Smooth muscle cell (in vitro differentiated cells): ENCODE results near the gene BCL6. TPM values are rescaled to one million over a fixed set of nuclear protein-coding genes. Genes with fewer than 3 reads are reported as not detected.

Source experiments
- DNase-seq: peaks from one replicate; lab custom pipeline; 2025; ENCODE audit not compliant: unreplicated experiment; lab: John Stamatoyannopoulos, UW
- H2AFZ ChIP-seq: fragments of 200-600 bp; sonication (generic); 2 replicates; pipeline ENCODE4 v1.6.0; 2016; ENCODE audit warnings: antibody characterized with exemption, low read depth, mild to moderate bottlenecking
- H3F3A ChIP-seq: fragments of 200-600 bp; sonication (generic); 2 replicates; pipeline ENCODE4 v1.6.0; 2017; ENCODE audit warnings: antibody characterized with exemption, low read depth
- H3K27ac ChIP-seq: fragments of 200-600 bp; sonication (generic); 2 replicates; pipeline ENCODE4 v1.5.1; 2016; ENCODE audit warnings: low read depth, mild to moderate bottlenecking
- H3K27me3 ChIP-seq: fragments of 200-600 bp; sonication (generic); 2 replicates; pipeline ENCODE4 v1.6.1; 2016; ENCODE audit warnings: low read depth, mild to moderate bottlenecking
- H3K36me3 ChIP-seq: fragments of 200-600 bp; sonication (generic); 2 replicates; pipeline ENCODE4 v1.5.1; 2016; ENCODE audit warnings: low read depth
- H3K4me1 ChIP-seq: fragments of 200-600 bp; sonication (generic); 2 replicates; pipeline ENCODE4 v1.5.1; 2016; ENCODE audit warnings: low read depth
- H3K4me2 ChIP-seq: fragments of 200-600 bp; sonication (generic); 2 replicates; pipeline ENCODE4 v1.6.0; 2016; ENCODE audit warnings: mild to moderate bottlenecking
- H3K4me3 ChIP-seq: fragments of 200-600 bp; sonication (generic); 2 replicates; pipeline ENCODE4 v1.5.1; 2016; ENCODE audit warnings: mild to moderate bottlenecking
- H3K79me2 ChIP-seq: fragments of 200-600 bp; sonication (generic); 2 replicates; pipeline ENCODE4 v1.6.0; 2016; ENCODE audit warnings: low read depth, mild to moderate bottlenecking
- H3K9ac ChIP-seq: fragments of 200-600 bp; sonication (generic); 2 replicates; pipeline ENCODE4 v1.6.0; 2016; ENCODE audit warnings: low read depth
- H3K9me3 ChIP-seq: fragments of 200-600 bp; sonication (generic); replicated peaks from 2 replicates; pipeline ENCODE4 v1.5.1; 2016; ENCODE audit warnings: low read depth
- H4K20me1 ChIP-seq: fragments of 200-600 bp; sonication (generic); 2 replicates; pipeline ENCODE4 v1.6.0; 2016; ENCODE audit warnings: low read depth
- CTCF ChIP-seq: fragments of 200-600 bp; sonication (generic); IDR thresholded peaks from 2 replicates; pipeline ENCODE4 v1.5.1; 2017; ENCODE audit warnings: borderline replicate concordance, mild to moderate bottlenecking, antibody characterized with exemption; ENCODE audit not compliant: insufficient read depth, poor library complexity, severe bottlenecking
- WGBS: methylation state at CpG from one replicate; pipeline ENCODE4 v1.1.7; 2016; ENCODE audit warnings: low lambda C conversion rate; 5-methylcytosine and 5-hydroxymethylcytosine counted together
- polyA plus RNA-seq: library from polyadenylated mRNA; unstranded; fragments of >200 nt; fragmentation: Nextera tagmentation; extraction: Ambion mirVana; gene quantifications from 2 replicates; pipeline ENCODE4 v1.2.1, GENCODE V29; 2016
- total RNA-seq: library from RNA; depleted of rRNA; stranded (reverse); fragments of >200 nt; gene quantifications from 2 replicates; pipeline ENCODE4 v1.2.3, GENCODE V29; 2014

Gene BCL6
- total and polyA plus RNA-seq, 2 experiments from 2014 or later, result 18.3 to 39.1 TPM

- Histone ChIP-seq H3K27ac (no peak overlapping the region), H2AFZ (no peak overlapping the region), H3K4me2 (no peak overlapping the region), H3F3A (no peaks in the 10 kb centered on the region), H3K27me3 (peaks cover 7% of the 10 kb centered on the region), H4K20me1 (no peaks in the 10 kb centered on the region), H3K79me2 (no peaks in the 10 kb centered on the region), H3K9ac (no peak overlapping the region), H3K9me3 (no peaks in the 10 kb centered on the region), H3K36me3 (no peaks in the 10 kb centered on the region), H3K4me3 (no peak overlapping the region), H3K4me1 (no peaks in the 10 kb centered on the region)
- WGBS, result 51% methylated on average over 3 of the region's 3 CpGs
- TF ChIP-seq CTCF, result no peak
- no peak for DNase-seq
Measured at GRCh38 chr3:187673012-187673411, 72.3 kb downstream of the BCL6 start.

Other genes starting within 250 kb of the BCL6 start
- not detected in 2 replicates for gene SST, start 75.1 kb downstream of the BCL6 start, total RNA-seq
- not detected in 2 replicates for gene SST, start 75.1 kb downstream of the BCL6 start, polyA plus RNA-seq
- not detected in 2 replicates for gene RTP2, start 42.9 kb downstream of the BCL6 start, total RNA-seq
- gene RTP2, start 42.9 kb downstream of the BCL6 start, polyA plus RNA-seq, result not detected in 2 replicates